HepG2 (cell line): Measurements from ENCODE around the gene PNN. TPM values are rescaled to one million over a fixed set of nuclear protein-coding genes. Genes with fewer than 3 reads are reported as not detected.
A peak's percentile ranks its signal among the peaks of the same experiment; 100 is the strongest.

ENCODE experiments used
- ATAC-seq: fragments of 200-7000 bp; cut with Tn5 transposase; 3 replicates; pipeline ENCODE4 v1.9.1; 2020; ENCODE audit warnings: mild to moderate bottlenecking, moderate library complexity
- BruUV-seq: library from RNA; stranded (reverse); fragments of 400-500 nt; replicated peaks from 2 replicates; lab custom pipeline; 2021; lab: Mats Ljungman, UMichigan
- CTCF ChIA-PET: fragments of 300-600 bp; formaldehyde crosslinking; extraction: SDS; loops from one replicate; lab custom pipeline; 2021; ENCODE audit warnings: low total read pairs, inconsistent platforms, low intra/inter-chr PET ratio; lab: Yijun Ruan, JAX
- POLR2A ChIA-PET: fragments of 350-600 bp; sonication (Branson Sonifier 250); formaldehyde crosslinking; loops from one replicate; lab custom pipeline; 2020; ENCODE audit warnings: antibody characterized with exemption, inconsistent platforms; lab: Yijun Ruan, JAX
- DNase-seq: peaks from one replicate; pipeline ENCODE4 v3.0.0-alpha.2; 2015; ENCODE audit warnings: low spot score
- FAIRE-seq: peaks from 3 replicates; lab custom pipeline; 2011; peaks lifted over from hg19 to GRCh38; lab: Jason Lieb, UNC
- H2AFZ ChIP-seq: one replicate; pipeline ENCODE4 v1.6.1; 2011; ENCODE audit warnings: low read length, inconsistent platforms
- H3K27ac ChIP-seq: fragments of 300-600 bp; 3 replicates; pipeline ENCODE4 v1.8.0; 2011; ENCODE audit warnings: mixed run types, mild to moderate bottlenecking, mixed read lengths, low read length, inconsistent platforms; ENCODE audit not compliant: insufficient read depth; ENCODE audit errors: extremely low read length
- H3K27me3 ChIP-seq, 2 experiments: fragments of 200-600 bp in 1 of 2; 2 replicates in 1 of 2; 3 replicates in 1 of 2; pipeline versions ENCODE4 v1.6.0 to v1.8.0; 2011; ENCODE audit warnings: low read length in 2 of 2, mild to moderate bottlenecking in 2 of 2, moderate library complexity in 2 of 2, inconsistent platforms in 1 of 2; ENCODE audit not compliant: insufficient read depth in 2 of 2, control insufficient read depth in 1 of 2
- H3K36me3 ChIP-seq, 2 experiments: fragments of 200-600 bp in 1 of 2; replicated peaks in 1 of 2; 2 replicates in 1 of 2; 3 replicates in 1 of 2; pipeline versions ENCODE4 v1.5.1 to v1.8.0; 2011; ENCODE audit warnings: low read length in 2 of 2, inconsistent platforms in 1 of 2; ENCODE audit not compliant: insufficient read depth in 2 of 2, control insufficient read depth in 1 of 2
- H3K4me1 ChIP-seq: 2 replicates; pipeline ENCODE4 v1.5.1; 2012; ENCODE audit warnings: low read length, inconsistent platforms; ENCODE audit not compliant: insufficient read depth
- H3K4me2 ChIP-seq: 2 replicates; pipeline ENCODE4 v1.6.0; 2011; ENCODE audit warnings: low read depth, low read length, inconsistent platforms
- H3K4me3 ChIP-seq, 3 experiments: fragments of 200-600 bp in 1 of 3; sonication (generic), shearing (Covaris generic) in 1 of 3; replicated peaks in 1 of 3; 2 replicates each; pipeline ENCODE4 v1.5.1; 2011 to 2016; ENCODE audit warnings: low read length in 3 of 3, inconsistent platforms in 2 of 3, low read depth in 2 of 3, mild to moderate bottlenecking in 2 of 3, control low read depth in 1 of 3, mixed read lengths in 1 of 3; ENCODE audit not compliant: insufficient read depth in 1 of 3
- H3K79me2 ChIP-seq: one replicate; pipeline ENCODE4 v1.6.1; 2011; ENCODE audit warnings: low read length, inconsistent platforms; ENCODE audit not compliant: insufficient read depth
- H3K9ac ChIP-seq: 2 replicates; pipeline ENCODE4 v1.6.0; 2011; ENCODE audit warnings: mild to moderate bottlenecking, low read depth, low read length, inconsistent platforms; ENCODE audit not compliant: insufficient read depth
- H3K9me3 ChIP-seq: 2 replicates; pipeline ENCODE4 v1.5.1; 2012; ENCODE audit warnings: mild to moderate bottlenecking, low read length
- H4K20me1 ChIP-seq: 2 replicates; pipeline ENCODE4 v1.6.0; 2011; ENCODE audit warnings: inconsistent platforms, mild to moderate bottlenecking, low read length, moderate library complexity; ENCODE audit not compliant: insufficient read depth
- HDAC6 ChIP-seq: fragments of 200-600 bp; sonication (generic); IDR thresholded peaks from 2 replicates; pipeline ENCODE4 v1.7.0; 2017; ENCODE audit warnings: mild to moderate bottlenecking, antibody characterized with exemption, low read length, low read depth
- HMG20B ChIP-seq: conservative IDR thresholded peaks from 2 replicates; pipeline ENCODE4 v1.6.1; 2016; ENCODE audit warnings: missing genetic modification reagents, missing compliant biosample characterization
- LCORL ChIP-seq, 2 experiments: fragments of 450-650 bp in 1 of 2; sonication (generic) in 1 of 2; formaldehyde crosslinking in 1 of 2; IDR thresholded peaks; 2 replicates each; pipeline versions ENCODE4 v1.5.0 to v1.6.1; 2017 to 2020; ENCODE audit warnings: antibody characterized with exemption in 1 of 2, missing genetic modification reagents in 1 of 2
- MED13 ChIP-seq: sonication (generic); formaldehyde crosslinking; IDR thresholded peaks from 2 replicates; pipeline ENCODE4 v1.5.0; 2020; ENCODE audit warnings: missing genetic modification reagents
- PHF5A ChIP-seq: IDR thresholded peaks from one replicate; pipeline ENCODE4 v1.6.1; 2018; ENCODE audit warnings: low read depth, missing genetic modification reagents; ENCODE audit not compliant: unreplicated experiment
- PRMT3 ChIP-seq: sonication (generic); formaldehyde crosslinking; IDR thresholded peaks from 2 replicates; pipeline ENCODE4 v1.8.1; 2022; ENCODE audit warnings: low read depth, mild to moderate bottlenecking, moderate library complexity, missing genetic modification reagents, borderline replicate concordance
- RBFOX2 ChIP-seq: fragments of 200-400 bp; formaldehyde crosslinking; IDR thresholded peaks from 2 replicates; pipeline ENCODE4 v1.6.1; 2017; ENCODE audit warnings: low read depth, mild to moderate bottlenecking, low read length
- RXRB ChIP-seq: IDR thresholded peaks from 2 replicates; pipeline ENCODE4 v1.6.1; 2016; ENCODE audit warnings: borderline replicate concordance, missing genetic modification reagents, missing compliant biosample characterization
- SP1 ChIP-seq, 2 experiments: fragments of 450-650 bp in 1 of 2; sonication (generic) in 1 of 2; formaldehyde crosslinking in 1 of 2; IDR thresholded peaks; 2 replicates each; pipeline versions ENCODE4 v1.4.0 to v1.6.1; 2016 to 2020; ENCODE audit warnings: missing genetic modification reagents in 1 of 2
- TCF7L2 ChIP-seq: IDR thresholded peaks from 2 replicates; pipeline ENCODE4 v1.6.1; 2011; ENCODE audit warnings: mild to moderate bottlenecking, low read depth, low read length, moderate library complexity
- TOE1 ChIP-seq: sonication (generic); formaldehyde crosslinking; IDR thresholded peaks from 2 replicates; pipeline ENCODE4 v1.4.0; 2020; ENCODE audit warnings: mild to moderate bottlenecking, missing genetic modification reagents
- ZNF138 ChIP-seq: sonication (generic); formaldehyde crosslinking; IDR thresholded peaks from 2 replicates; pipeline ENCODE4 v1.5.0; 2020; ENCODE audit warnings: mild to moderate bottlenecking, low read depth, missing genetic modification reagents
- ZNF274 ChIP-seq: sonication (generic); formaldehyde crosslinking; IDR thresholded peaks from 2 replicates; pipeline ENCODE4 v1.5.1; 2020; ENCODE audit warnings: mild to moderate bottlenecking, missing genetic modification reagents
- ZNF501 ChIP-seq: sonication (generic); formaldehyde crosslinking; IDR thresholded peaks from 2 replicates; pipeline ENCODE4 v1.5.1; 2020; ENCODE audit warnings: mild to moderate bottlenecking, moderate library complexity, missing genetic modification reagents
- ZNF605 ChIP-seq: sonication (generic); formaldehyde crosslinking; IDR thresholded peaks from 2 replicates; pipeline ENCODE4 v1.8.0; 2022; ENCODE audit warnings: mild to moderate bottlenecking, missing genetic modification reagents
- WGBS: methylation state at CpG from one replicate; pipeline ENCODE4 v1.1.6; 2017; ENCODE audit warnings: low lambda C conversion rate; 5-methylcytosine and 5-hydroxymethylcytosine counted together
- in situ Hi-C: cut with HindIII; loops from 2 replicates; pipeline ENCODE4 v1.10.0; 2017; ENCODE audit warnings: low pct_unique_long_range_greater_than_20kb; ENCODE audit not compliant: extremely low pct_ligation_motif_present
- intact Hi-C: fragments of 100-400 bp; cut with micrococcal nuclease; formaldehyde crosslinking; loops from one replicate; pipeline ENCODE4 v1.10.0; 2022; ENCODE audit not compliant: unreplicated experiment
- polyA plus RNA-seq, 8 experiments: library from polyadenylated mRNA; depleted of rRNA in 3 of 8; stranded (reverse) in 7 of 8; unstranded in 1 of 8; fragments of >200 nt; fragmentation: Illumina TruSeq in 4 of 8; extraction: Trizol in 4 of 8; gene quantifications; 2 replicates each; pipeline versions ENCODE4 v1.2.1 to v1.2.3, GENCODE V29; 2011 to 2016; ENCODE audit warnings: low read depth in 4 of 8, missing spikeins in 1 of 8, mixed read lengths in 1 of 8; ENCODE audit not compliant: insufficient read depth in 1 of 8
- total RNA-seq, 5 experiments: library from RNA; depleted of rRNA; stranded (reverse); fragments of >200 nt; fragmentation: Illumina TruSeq; extraction: Trizol; gene quantifications; 2 replicates each; pipeline ENCODE4 v1.2.3, GENCODE V29; 2016; ENCODE audit warnings: low read depth in 1 of 5
- TF ChIP-seq, protein P1 (sequence below): sonication (generic); formaldehyde crosslinking; IDR thresholded peaks from 2 replicates; pipeline ENCODE4 v1.5.0; 2020; ENCODE audit warnings: missing genetic modification reagents
- TF ChIP-seq, protein P2 (sequence below): sonication (generic); formaldehyde crosslinking; IDR thresholded peaks from 2 replicates; pipeline ENCODE4 v1.5.1; 2020; ENCODE audit warnings: mild to moderate bottlenecking, missing genetic modification reagents, moderate library complexity

Gene PNN
- total and polyA plus RNA-seq, 2 of the 13 experiments (the other 11 are each of a cell fraction or from before 2014, with no cell fraction given), result 58.0 to 214 TPM

DNA sequence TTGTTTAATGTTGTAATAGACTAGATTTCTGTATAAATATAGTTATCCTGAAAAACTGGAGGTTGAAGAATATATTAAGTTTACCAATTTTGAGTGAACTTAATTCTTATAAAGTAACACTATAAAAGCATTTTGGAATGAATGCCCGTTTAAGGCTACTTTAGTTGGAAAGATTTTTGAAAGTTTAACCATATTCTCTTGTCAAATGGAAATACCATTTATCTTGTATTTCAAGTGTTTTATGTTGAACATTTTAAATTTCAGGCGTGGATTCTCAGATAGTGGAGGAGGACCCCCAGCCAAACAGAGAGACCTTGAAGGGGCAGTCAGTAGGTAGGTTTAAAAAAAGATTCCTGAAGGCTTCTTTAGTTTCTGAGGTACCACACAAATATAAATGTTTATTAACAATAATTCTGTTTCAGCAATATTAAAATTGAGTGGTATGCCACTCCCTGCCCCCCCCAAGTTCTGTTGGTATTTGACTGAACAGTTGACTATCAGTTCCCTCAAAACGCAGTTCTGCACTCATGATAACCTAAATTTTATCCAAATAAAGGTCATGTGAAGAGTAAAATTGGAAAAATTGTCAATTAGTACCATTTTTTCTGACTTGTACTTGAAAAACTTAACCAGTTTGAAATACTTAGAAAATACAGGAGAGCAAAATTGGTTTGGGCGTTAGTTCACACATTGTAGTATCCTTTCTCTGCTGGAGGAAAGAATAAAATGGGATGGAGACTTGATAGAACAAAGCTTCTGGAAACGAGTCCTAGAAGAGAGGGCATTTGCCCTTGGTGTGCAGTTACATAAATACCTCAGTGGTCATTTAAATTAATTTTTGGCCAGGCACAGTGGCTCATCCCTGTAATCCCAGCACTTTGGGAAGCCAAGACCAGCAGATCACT lies 1.5 kb downstream of the PNN start (continued):
- no peak for TF ChIP-seq ZNF605 (CRISPR knock-in tag)
- TF ChIP-seq PRMT3 (CRISPR knock-in tag), result no peak
- peak; percentile 47; the same call in 1 of the 2 replicates for TF ChIP-seq RBFOX2
- TF ChIP-seq PHF5A (CRISPR knock-in tag), result peak; percentile 11
- TF ChIP-seq MED13 (CRISPR knock-in tag), result 0 out of 2 replicates have a peak, but pooled peaks have one; percentile 27
- 0 out of 2 replicates have a peak, but pooled peaks have one; percentile 60 for TF ChIP-seq HDAC6
- no peak for TF ChIP-seq LCORL (IDR thresholded peaks at IDR 0.05)
- TF ChIP-seq LCORL (CRISPR knock-in tag; IDR thresholded peaks at IDR 0.05), result peak; percentile 51
- TF ChIP-seq, protein P1, sequence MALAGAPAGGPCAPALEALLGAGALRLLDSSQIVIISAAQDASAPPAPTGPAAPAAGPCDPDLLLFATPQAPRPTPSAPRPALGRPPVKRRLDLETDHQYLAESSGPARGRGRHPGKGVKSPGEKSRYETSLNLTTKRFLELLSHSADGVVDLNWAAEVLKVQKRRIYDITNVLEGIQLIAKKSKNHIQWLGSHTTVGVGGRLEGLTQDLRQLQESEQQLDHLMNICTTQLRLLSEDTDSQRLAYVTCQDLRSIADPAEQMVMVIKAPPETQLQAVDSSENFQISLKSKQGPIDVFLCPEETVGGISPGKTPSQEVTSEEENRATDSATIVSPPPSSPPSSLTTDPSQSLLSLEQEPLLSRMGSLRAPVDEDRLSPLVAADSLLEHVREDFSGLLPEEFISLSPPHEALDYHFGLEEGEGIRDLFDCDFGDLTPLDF (CRISPR knock-in tag), result peak; percentile 62; the same call in 1 of the 2 replicates
- peak; percentile 20; the same call in 1 of the 2 replicates for TF ChIP-seq RXRB (CRISPR knock-in tag)

DNA sequence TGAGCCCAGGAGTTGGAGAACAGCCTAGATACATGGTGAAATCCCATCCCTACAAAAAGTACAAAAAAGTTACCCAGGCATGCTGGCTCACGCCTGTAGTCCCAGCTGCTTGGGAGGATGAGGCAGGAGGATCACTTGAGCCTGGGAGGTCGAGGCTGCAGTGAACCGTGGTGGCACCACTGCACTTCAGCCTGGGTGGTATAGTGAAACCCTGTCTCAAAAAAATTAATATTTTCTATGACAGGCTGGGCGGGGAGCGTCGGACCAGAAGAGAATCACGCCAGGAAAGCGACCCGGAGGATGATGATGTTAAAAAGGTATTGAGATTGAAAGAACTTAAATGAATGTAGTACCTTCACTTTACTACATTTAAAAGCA lies 2.1 kb downstream of the PNN start:
- Histone ChIP-seq H2AFZ (no peak overlapping the region), H3K4me1 (peaks cover 62% of the 10 kb centered on the region), H3K36me3 (peaks cover 40 to 55% of the 10 kb centered on the region in 2 experiments), H3K27me3 (no peaks in the 10 kb centered on the region; a peak in 1 of 5 replicates), H4K20me1 (peaks cover 14% of the 10 kb centered on the region), H3K9ac (peak overlapping the region; percentile 98; the same call in 1 of the 2 replicates), H3K4me3 (peak overlapping the region in 2 of 3 experiments; percentile 80 to 96; a peak in 3 of 6 replicates), H3K79me2 (peaks cover 42% of the 10 kb centered on the region), H3K27ac (no peak overlapping the region), H3K4me2 (peak overlapping the region; percentile 88), H3K9me3 (no peaks in the 10 kb centered on the region)
- in situ Hi-C loops (no loop called here), intact Hi-C loops (no loop called here)
- no peak for DNase-seq
- FAIRE-seq, result no peak
- CTCF ChIA-PET, result no interaction called here
- ATAC-seq, result no peak
- no TSS peak for BruUV-seq
- 94% methylated on average over 9 of the region's 9 CpGs for WGBS
- POLR2A ChIA-PET, result interaction anchor here (0.8 to 2.6 kb wide), 3 partner anchors 26 to 90 kb away, joined by 3 to 12 read pairs (median 3); partner anchors contain the start of gene GEMIN2
- TF ChIP-seq HMG20B (no peak), TOE1 (CRISPR knock-in tag) (no peak), SP1 (IDR thresholded peaks at IDR 0.05) (no peak), SP1 (CRISPR knock-in tag; IDR thresholded peaks at IDR 0.05) (no peak), ZNF138 (CRISPR knock-in tag) (0 out of 2 replicates have a peak, but pooled peaks have one; percentile 38), ZNF274 (peak; percentile 65), TCF7L2 (no peak), ZNF501 (no peak)
- TF ChIP-seq, protein P2, sequence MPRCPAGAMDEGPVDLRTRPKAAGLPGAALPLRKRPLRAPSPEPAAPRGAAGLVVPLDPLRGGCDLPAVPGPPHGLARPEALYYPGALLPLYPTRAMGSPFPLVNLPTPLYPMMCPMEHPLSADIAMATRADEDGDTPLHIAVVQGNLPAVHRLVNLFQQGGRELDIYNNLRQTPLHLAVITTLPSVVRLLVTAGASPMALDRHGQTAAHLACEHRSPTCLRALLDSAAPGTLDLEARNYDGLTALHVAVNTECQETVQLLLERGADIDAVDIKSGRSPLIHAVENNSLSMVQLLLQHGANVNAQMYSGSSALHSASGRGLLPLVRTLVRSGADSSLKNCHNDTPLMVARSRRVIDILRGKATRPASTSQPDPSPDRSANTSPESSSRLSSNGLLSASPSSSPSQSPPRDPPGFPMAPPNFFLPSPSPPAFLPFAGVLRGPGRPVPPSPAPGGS (CRISPR knock-in tag), result peak; percentile 69; the same call in 1 of the 2 replicates
